Sigmoid colon (tissue), 4 donors: Measurements from ENCODE around the gene SBF2.

Source experiments
- CTCF ChIP-seq, 4 experiments: fragments of 450-650 bp in 3 of 4; fragments of 200-600 bp in 1 of 4; IDR thresholded peaks; one replicate each; pipeline ENCODE4 v1.5.1; 2016 to 2019; ENCODE audit warnings: antibody characterized with exemption in 4 of 4, mild to moderate bottlenecking in 3 of 4, moderate library complexity in 2 of 4
- EP300 ChIP-seq, 4 donors: sonication (generic); formaldehyde crosslinking; IDR thresholded peaks; one replicate each; pipeline ENCODE4 v1.6.1; 2017; ENCODE audit warnings: antibody characterized with exemption in 4 of 4

- TF ChIP-seq EP300 (IDR thresholded peaks at IDR 0.05) (no peak), CTCF (IDR thresholded peaks at IDR 0.05) (no peak)
Measured at GRCh38 chr11:10307022-10307399, 13.0 kb upstream of the SBF2 start.
